Neural cell (in vitro differentiated cells): Measurements from ENCODE around the gene TXK. TPM values are rescaled to one million over a fixed set of nuclear protein-coding genes. Genes with fewer than 3 reads are reported as not detected.
A peak's percentile ranks its signal among the peaks of the same experiment; 100 is the strongest.

Source experiments
- H2AFZ ChIP-seq: fragments of 200-600, 300-800 bp; sonication (generic), shearing (Covaris generic); 2 replicates; pipeline ENCODE4 v1.6.0; 2014; ENCODE audit warnings: low read depth, mild to moderate bottlenecking, antibody characterized with exemption, low read length, moderate library complexity
- H3F3A ChIP-seq: fragments of 200-600 bp; shearing (Covaris generic); 2 replicates; pipeline ENCODE4 v1.6.1; 2016; ENCODE audit warnings: mild to moderate bottlenecking, moderate library complexity, mixed read lengths, antibody characterized with exemption, low read length; ENCODE audit not compliant: insufficient read depth, poor library complexity, severe bottlenecking
- H3K27ac ChIP-seq: fragments of 200-600, 300-800 bp; sonication (generic), shearing (Covaris generic); 2 replicates; pipeline ENCODE4 v1.5.1; 2014; ENCODE audit warnings: mild to moderate bottlenecking, low read length, moderate library complexity
- H3K27me3 ChIP-seq: fragments of 300-800, 200-600 bp; sonication (generic), shearing (Covaris generic); 2 replicates; pipeline ENCODE4 v1.6.0; 2014; ENCODE audit warnings: mild to moderate bottlenecking, low read depth, low read length, moderate library complexity; ENCODE audit not compliant: insufficient read depth
- H3K36me3 ChIP-seq: fragments of 300-800, 200-600 bp; sonication (generic), shearing (Covaris generic); 2 replicates; pipeline ENCODE4 v1.5.1; 2014; ENCODE audit warnings: mild to moderate bottlenecking, antibody characterized with exemption, low read length, moderate library complexity; ENCODE audit not compliant: insufficient read depth
- H3K4me2 ChIP-seq: fragments of 300-800, 200-600 bp; sonication (generic), shearing (Covaris generic); 2 replicates; pipeline ENCODE4 v1.6.0; 2014; ENCODE audit warnings: mild to moderate bottlenecking, low read length
- H3K4me3 ChIP-seq: fragments of 300-800, 200-600 bp; sonication (generic), shearing (Covaris generic); 2 replicates; pipeline ENCODE4 v1.5.1; 2014; ENCODE audit warnings: mild to moderate bottlenecking, low read length, moderate library complexity
- H3K79me2 ChIP-seq: fragments of 200-600 bp; shearing (Covaris generic); replicated peaks from 2 replicates; pipeline ENCODE4 v1.6.0; 2014; ENCODE audit warnings: mild to moderate bottlenecking, low read length, moderate library complexity; ENCODE audit not compliant: insufficient read depth
- H3K9ac ChIP-seq: fragments of 300-800, 200-600 bp; sonication (generic), shearing (Covaris generic); 2 replicates; pipeline ENCODE4 v1.6.1; 2016; ENCODE audit warnings: mild to moderate bottlenecking, low read length, mixed read lengths
- H3K9me2 ChIP-seq: fragments of 200-600 bp; shearing (Covaris generic); 2 replicates; pipeline ENCODE4 v1.6.1; 2016; ENCODE audit warnings: mild to moderate bottlenecking, low read length, mixed read lengths; ENCODE audit not compliant: insufficient read depth
- H3K9me3 ChIP-seq: fragments of 200-600, 300-800 bp; sonication (generic), shearing (Covaris generic); 2 replicates; pipeline ENCODE4 v1.6.1; 2016; ENCODE audit warnings: mild to moderate bottlenecking, mixed run types, low read length, moderate library complexity, mixed read lengths
- H4K20me1 ChIP-seq: fragments of 200-600 bp; shearing (Covaris generic); 2 replicates; pipeline ENCODE4 v1.6.1; 2016; ENCODE audit warnings: mild to moderate bottlenecking, mixed run types; ENCODE audit not compliant: insufficient read depth
- CTCF ChIP-seq: fragments of 450-650 bp; IDR thresholded peaks from 2 replicates; pipeline ENCODE4 v1.5.1; 2014; ENCODE audit warnings: antibody characterized with exemption, mild to moderate bottlenecking, moderate library complexity; ENCODE audit not compliant: poor library complexity, severe bottlenecking
- EP300 ChIP-seq: fragments of 450-650 bp; conservative IDR thresholded peaks from 2 replicates; pipeline ENCODE4 v1.6.1; 2014; ENCODE audit warnings: antibody characterized with exemption, mild to moderate bottlenecking, moderate library complexity; ENCODE audit not compliant: poor library complexity, severe bottlenecking
- EZH2 ChIP-seq: fragments of 200-600, 300-800 bp; shearing (Covaris generic), sonication (generic); IDR thresholded peaks from 2 replicates; pipeline ENCODE4 v1.6.1; 2014; ENCODE audit warnings: antibody characterized with exemption, low read length, borderline replicate concordance, mild to moderate bottlenecking; ENCODE audit not compliant: insufficient read depth, poor library complexity, severe bottlenecking
- MXI1 ChIP-seq: fragments of 450-650 bp; conservative IDR thresholded peaks from 2 replicates; pipeline ENCODE4 v1.6.1; 2014; ENCODE audit warnings: antibody characterized with exemption, mild to moderate bottlenecking; ENCODE audit not compliant: poor library complexity, severe bottlenecking
- POLR2AphosphoS5 ChIP-seq: IDR thresholded peaks from 2 replicates; pipeline ENCODE4 v1.6.1; 2012
- RAD21 ChIP-seq: fragments of 450-650 bp; conservative IDR thresholded peaks from 2 replicates; pipeline ENCODE4 v1.6.1; 2014; ENCODE audit warnings: antibody characterized with exemption, mild to moderate bottlenecking, moderate library complexity
- REST ChIP-seq: IDR thresholded peaks from 2 replicates; pipeline ENCODE4 v1.6.1; 2012; ENCODE audit warnings: borderline replicate concordance
- polyA plus RNA-seq: library from polyadenylated mRNA; depleted of rRNA; stranded (reverse); fragments of >200 nt; gene quantifications from 2 replicates; pipeline ENCODE4 v1.2.3, GENCODE V29; 2014
- small RNA-seq, 3 experiments: library from RNA; depleted of rRNA; stranded (forward); fragments of <200 nt; gene quantifications; one replicate each; pipeline ENCODE3, GENCODE V24; 2012

TXK gene
- polyA plus RNA-seq, 1 donor from 2014 or later, result not detected

GRCh38 chr4:48017108-48017571 is 116.9 kb downstream of the TXK start:
- no peak overlapping the region for H3K27ac ChIP-seq
- TF ChIP-seq MXI1, result peak; percentile 30
- TF ChIP-seq EZH2, result no peak
- no peak for TF ChIP-seq RAD21
- no peak for TF ChIP-seq CTCF
- peak; percentile 41 for TF ChIP-seq REST
- TF ChIP-seq POLR2AphosphoS5, result no peak
- TF ChIP-seq EP300, result no peak
- peak overlapping the region; percentile 88 for H3K4me3 ChIP-seq
- no peaks in the 10 kb centered on the region for H3K36me3 ChIP-seq
- no peaks in the 10 kb centered on the region for H4K20me1 ChIP-seq
- no peaks in the 10 kb centered on the region for H3K9me2 ChIP-seq
- H3K4me2 ChIP-seq, result peak overlapping the region; percentile 91
- H3F3A ChIP-seq, result no peaks in the 10 kb centered on the region
- H3K9ac ChIP-seq, result peak overlapping the region; percentile 50
- H3K9me3 ChIP-seq, result no peaks in the 10 kb centered on the region
- H3K79me2 ChIP-seq, result no peaks in the 10 kb centered on the region
- H3K27me3 ChIP-seq, result peaks cover 32% of the 10 kb centered on the region
- peak overlapping the region; percentile 73 for H2AFZ ChIP-seq

Small RNA genes lying within 50 kb of the gene (small RNA-seq; reads per million reads assigned to genes)
- gene RF00019 (0 to 1.2 (median 0) reads per million in 3 experiments), gene RF00026 (0 reads per million in 3 experiments), gene RNU6-838P (0 reads per million in 3 experiments)

Other genes with a start within 250 kb of the TXK start
- 15.8 and 17.6 TPM in 2 replicates for gene NFXL1, start 219.7 kb downstream of the TXK start, polyA plus RNA-seq
- not detected in 2 replicates for gene CNGA1, start 117.6 kb downstream of the TXK start, polyA plus RNA-seq
- gene NIPAL1, start 117.5 kb downstream of the TXK start, polyA plus RNA-seq, result 0.52 and 0.85 TPM in 2 replicates
- not detected in 2 replicates for gene TEC, start 135.6 kb upstream of the TXK start, polyA plus RNA-seq
- gene SLAIN2, start 207.3 kb upstream of the TXK start, polyA plus RNA-seq, result 18.0 and 43.2 TPM in 2 replicates